LNCAP (cell line): ENCODE data around the gene GMDS.

ENCODE experiments used
- TF ChIP-seq, protein P1 (sequence below): fragments of 450-650 bp; IDR thresholded peaks from 2 replicates; pipeline ENCODE4 v1.5.1; 2017; ENCODE audit warnings: mild to moderate bottlenecking

Gene GMDS

DNA sequence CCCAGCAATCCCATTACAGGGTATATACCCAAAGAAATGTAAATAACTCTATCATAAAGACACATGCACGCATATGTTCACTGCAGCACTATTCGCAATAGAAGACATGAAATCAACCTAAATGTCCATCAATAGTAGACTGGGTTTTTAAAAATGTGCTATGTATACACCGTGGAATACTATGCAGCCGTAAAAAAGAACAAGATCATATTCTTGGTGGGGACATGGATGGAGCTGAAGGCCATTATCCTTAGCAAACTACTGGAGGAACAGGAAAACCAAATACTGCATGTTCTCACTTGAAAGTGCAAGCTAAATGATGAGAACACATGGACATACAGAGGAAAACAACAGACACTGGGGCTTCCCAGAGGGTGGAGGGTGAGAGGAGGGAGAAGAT is 201.2 kb downstream of the GMDS start:
- TF ChIP-seq, protein P1, sequence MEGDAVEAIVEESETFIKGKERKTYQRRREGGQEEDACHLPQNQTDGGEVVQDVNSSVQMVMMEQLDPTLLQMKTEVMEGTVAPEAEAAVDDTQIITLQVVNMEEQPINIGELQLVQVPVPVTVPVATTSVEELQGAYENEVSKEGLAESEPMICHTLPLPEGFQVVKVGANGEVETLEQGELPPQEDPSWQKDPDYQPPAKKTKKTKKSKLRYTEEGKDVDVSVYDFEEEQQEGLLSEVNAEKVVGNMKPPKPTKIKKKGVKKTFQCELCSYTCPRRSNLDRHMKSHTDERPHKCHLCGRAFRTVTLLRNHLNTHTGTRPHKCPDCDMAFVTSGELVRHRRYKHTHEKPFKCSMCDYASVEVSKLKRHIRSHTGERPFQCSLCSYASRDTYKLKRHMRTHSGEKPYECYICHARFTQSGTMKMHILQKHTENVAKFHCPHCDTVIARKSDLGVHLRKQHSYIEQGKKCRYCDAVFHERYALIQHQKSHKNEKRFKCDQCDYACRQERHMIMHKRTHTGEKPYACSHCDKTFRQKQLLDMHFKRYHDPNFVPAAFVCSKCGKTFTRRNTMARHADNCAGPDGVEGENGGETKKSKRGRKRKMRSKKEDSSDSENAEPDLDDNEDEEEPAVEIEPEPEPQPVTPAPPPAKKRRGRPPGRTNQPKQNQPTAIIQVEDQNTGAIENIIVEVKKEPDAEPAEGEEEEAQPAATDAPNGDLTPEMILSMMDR: no peak

DNA sequence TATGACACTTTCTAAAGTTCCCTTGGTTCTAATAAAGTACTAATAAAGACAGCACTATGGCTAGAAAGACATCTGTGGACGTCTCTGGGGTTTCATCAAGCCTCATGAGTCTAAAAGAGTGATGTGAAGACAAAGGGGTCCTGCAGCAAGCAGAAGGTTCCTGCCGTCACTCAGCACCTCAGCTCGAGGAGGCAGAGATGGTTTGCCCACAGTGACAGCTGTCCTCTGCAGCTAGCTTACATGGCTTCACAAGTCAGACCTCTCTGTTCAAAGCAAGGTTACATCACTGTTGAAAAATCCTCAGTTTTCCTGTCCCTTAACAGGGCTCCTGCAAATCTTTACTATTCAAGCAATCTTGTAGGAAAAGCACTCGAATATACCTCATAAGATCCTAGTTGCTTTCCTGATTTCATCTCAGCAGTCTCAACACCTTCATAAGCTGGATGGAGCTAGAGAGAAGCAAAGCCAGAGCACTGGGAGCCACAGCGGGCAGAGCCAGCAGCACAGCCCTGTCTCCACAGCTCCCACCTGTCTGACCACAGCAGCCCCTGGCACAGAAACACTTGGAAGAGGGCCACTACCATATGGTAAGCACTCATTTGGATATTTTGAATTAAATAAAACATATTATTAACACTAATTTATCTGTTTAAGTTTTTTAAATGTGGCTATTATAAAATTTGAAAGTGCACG is 202.3 kb downstream of the GMDS start:
- TF ChIP-seq, protein P1: no peak

DNA sequence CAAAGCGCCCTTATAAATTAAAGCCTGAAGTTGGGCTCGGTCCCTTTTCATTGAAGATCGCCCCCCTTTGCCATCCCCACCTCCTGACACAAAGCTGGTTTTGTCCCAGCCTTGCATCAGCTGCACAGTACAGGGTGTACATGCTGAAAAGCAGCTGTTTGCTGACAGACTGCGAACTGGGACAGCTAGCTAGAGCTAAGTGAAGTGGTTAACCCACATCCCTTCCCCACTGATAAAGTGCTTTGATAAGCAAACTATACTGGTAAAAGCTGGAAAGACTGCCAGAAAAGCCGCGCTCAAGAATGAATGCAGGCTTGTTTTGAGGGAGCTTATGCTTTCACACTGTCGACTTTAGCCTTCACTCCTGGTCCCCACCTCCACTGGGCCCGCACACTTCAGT is 207.3 kb downstream of the GMDS start:
- TF ChIP-seq, protein P1: no peak

DNA sequence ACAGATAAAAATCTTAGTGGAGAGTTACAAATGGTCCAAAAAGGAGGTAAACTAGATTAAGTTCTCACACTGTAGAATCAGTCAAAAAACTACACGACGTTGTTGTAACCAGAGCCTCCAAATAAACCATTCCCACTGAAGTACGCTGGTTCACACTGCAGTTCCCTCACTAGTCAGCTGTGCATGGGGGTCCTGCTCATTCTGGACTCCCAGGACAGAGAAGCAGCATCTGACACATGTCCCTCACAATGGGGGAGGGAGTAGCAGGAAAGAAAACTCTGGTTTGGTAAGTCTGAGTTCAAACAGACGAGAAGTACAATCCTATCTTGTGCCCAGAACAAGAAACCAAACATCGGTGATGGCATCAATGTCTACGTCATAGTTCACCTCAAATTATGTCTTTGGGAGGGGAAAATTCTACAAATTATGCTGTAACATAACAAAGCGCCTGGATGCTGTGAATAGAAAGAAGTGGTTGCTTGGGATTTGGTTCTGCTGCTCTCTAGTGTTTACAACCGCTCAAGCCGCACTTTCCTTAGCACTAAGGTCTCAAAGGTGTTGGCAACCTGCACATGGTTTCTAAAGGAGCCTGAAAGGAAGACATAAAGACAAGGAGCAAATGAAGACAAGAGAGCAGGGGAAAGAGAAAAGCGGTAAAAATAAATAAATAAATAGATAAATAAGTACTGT is 208.0 kb downstream of the GMDS start:
- TF ChIP-seq, protein P1: no peak; the same call in 1 of the 2 replicates

DNA sequence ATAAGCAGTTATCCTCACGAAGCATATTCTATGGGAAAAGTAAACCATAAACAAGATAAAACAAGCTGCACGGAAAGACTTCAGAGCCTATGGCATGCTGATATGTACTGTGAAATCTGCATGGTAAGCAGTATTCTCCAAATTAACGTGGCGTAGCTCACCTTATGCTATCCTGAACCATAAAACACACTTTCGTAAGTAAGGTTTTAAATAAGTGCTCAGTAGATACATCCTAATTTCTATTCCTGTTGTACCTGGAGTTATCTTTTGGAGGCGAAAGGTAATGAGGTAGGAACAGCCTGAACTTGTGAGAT is 208.7 kb downstream of the GMDS start:
- TF ChIP-seq, protein P1: no peak

DNA sequence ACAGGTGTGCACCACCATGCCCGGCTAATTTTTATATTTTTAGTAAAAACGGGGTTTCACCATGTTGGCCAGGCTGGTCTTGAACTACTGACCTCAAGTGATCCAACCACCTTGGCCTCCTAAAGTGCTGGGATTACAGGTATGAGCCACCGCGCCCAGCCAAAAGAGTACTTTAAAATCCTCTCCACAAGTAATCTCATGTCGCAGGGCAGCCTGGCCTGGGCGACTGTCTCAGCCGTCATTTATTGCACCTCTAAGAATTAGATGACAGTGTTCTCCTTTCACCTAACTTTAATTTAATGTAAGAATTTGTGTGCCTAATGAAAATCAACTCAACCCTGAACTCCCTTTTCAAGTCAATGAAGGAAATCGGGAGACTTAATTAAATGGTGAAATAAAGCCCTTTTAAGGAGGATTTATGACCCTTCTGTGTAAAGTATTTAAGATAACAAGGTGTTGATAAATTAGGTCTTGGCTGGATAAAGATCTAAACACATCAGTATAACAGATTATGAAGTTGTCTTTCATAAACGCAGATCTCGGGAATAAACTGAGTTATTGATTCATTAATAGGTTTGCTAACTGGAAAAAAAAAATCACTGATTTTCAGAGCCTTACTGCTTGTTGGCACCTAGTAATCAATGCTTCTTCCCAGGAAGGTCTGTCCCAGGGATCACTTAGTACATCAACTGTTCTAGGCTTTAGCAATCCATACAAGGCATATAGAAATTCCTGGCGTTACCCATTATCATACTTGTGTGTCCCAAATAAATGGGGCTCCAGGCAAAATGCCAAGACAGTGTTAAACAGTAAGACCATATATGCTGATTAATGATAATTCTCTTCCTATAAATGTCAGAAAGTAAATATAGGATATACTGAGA is 209.3 kb downstream of the GMDS start:
- TF ChIP-seq, protein P1: no peak

DNA sequence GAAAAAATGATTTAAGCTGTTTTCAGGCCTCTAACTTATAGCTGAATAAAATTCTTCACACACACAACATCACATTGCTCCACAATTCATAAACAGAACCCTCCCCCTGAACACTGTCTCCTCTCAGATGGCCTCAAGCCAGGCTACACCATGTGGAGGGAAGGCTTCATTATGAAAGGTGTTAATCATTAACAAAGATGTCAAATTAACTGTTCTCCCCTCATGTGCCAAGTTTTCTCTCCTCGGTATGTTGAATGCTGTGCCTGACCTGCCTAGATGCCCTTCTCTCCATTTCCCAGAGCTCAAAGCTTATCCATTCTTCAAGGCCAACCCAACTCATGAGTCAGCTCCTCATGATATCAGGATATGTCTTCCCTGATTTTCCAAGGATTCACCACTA is 210.4 kb downstream of the GMDS start:
- TF ChIP-seq, protein P1: no peak
